Body of pancreas (tissue), 4 donors: ENCODE measurements around the gene SAMD10.

Experiments used
- POLR2A ChIP-seq, 3 donors: fragments of 450-650 bp; IDR thresholded peaks; one replicate each; pipeline ENCODE4 v1.6.1; 2016; ENCODE audit warnings: antibody characterized with exemption in 3 of 3, mild to moderate bottlenecking in 2 of 3
- TF ChIP-seq, protein P1 (sequence below), 7 experiments: fragments of 450-650 bp in 4 of 7; fragments of 200-600 bp in 3 of 7; sonication (generic) in 3 of 7; IDR thresholded peaks; one replicate each; pipeline ENCODE4 v1.5.1; 2016 to 2019; ENCODE audit warnings: antibody characterized with exemption in 7 of 7

DNA sequence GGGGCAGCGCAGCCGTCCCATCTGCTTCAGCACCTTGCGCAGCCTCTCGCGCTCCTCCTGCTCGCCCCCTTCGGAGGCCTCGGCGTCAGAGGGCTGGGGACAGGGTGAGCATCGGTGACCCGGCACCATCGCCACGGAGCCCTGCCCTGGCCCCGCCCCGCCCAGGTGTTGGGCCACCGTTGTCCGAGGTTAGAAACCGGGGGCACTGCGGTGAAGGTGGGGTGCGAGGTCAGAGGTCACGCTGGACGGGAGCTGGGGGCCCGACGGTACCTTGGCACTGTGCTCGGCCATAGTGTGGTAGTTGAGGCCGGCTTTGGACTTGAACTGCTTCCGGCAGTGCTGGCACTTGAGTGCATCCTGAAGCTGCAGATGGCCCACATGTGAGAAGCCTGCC is 16.1 kb downstream of the SAMD10 start:
- TF ChIP-seq, protein P1, sequence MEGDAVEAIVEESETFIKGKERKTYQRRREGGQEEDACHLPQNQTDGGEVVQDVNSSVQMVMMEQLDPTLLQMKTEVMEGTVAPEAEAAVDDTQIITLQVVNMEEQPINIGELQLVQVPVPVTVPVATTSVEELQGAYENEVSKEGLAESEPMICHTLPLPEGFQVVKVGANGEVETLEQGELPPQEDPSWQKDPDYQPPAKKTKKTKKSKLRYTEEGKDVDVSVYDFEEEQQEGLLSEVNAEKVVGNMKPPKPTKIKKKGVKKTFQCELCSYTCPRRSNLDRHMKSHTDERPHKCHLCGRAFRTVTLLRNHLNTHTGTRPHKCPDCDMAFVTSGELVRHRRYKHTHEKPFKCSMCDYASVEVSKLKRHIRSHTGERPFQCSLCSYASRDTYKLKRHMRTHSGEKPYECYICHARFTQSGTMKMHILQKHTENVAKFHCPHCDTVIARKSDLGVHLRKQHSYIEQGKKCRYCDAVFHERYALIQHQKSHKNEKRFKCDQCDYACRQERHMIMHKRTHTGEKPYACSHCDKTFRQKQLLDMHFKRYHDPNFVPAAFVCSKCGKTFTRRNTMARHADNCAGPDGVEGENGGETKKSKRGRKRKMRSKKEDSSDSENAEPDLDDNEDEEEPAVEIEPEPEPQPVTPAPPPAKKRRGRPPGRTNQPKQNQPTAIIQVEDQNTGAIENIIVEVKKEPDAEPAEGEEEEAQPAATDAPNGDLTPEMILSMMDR (IDR thresholded peaks at IDR 0.05): no peak
- TF ChIP-seq POLR2A (IDR thresholded peaks at IDR 0.05): no peak
